GM18526 (cell line): ENCODE results near the gene STMP1.

Experiments
- POLR2A ChIP-seq: IDR thresholded peaks from 3 replicates; pipeline ENCODE4 v1.6.1; 2011; ENCODE audit not compliant: insufficient read length; ENCODE audit errors: extremely low read depth

STMP1 gene

DNA sequence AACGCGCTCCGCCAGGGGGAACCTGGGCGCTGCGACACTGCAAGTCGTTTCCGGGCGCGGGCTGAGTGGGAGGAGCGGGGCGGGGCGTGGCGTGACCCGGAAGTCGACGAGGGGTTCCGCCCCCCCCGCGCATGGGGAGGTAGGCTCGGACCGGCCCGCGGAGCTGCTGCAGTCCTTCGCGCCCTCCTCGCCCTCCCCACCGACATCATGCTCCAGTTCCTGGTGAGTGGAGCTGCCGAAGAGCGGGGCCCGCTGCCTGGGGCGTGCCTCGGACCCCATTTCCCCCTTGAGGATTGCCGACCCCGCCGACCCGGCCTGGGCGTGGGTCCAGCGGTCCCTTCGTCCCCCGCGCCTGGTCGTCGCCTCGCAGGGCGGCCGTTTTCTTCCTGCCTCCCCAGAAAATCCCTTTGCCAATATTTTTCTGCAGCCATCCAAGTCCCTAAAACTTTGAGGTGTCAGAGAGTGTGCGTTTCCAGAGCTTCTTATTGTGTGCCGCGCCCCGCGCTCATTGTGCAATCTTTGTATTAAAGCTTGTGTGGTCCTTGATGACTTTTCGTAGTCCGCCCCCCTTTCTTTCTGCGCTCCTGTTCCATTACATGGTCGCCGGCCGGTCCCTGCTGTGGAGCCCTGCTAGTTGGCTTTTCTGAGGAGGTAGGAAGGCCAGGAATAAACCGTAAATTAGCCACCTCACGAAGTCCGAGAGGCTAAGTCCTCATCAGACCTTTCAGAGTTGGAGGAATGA is at the start of gene STMP1:
Gene STMP1, plus strand, starts transcription at position 142 of the 742 bp plus-strand sequence.
- peak; percentile 94 for TF ChIP-seq POLR2A

DNA sequence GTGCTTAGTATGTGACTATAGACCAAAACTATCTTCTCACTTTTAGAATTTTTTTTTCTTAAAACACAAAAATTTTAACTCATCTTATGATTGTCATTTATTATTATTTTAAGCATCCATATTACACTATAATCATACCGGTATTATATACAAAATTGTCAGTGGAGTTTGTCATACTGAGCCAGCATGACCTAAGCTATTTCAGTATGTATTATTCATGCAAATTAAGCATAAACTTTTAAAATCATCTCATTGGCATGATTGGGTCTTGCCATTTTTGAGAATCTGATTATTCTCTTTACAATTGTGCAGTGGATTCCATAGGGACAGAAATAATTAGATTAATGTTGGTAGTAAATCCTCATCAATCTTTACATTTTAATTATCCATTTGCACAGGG is 46.2 kb upstream of the STMP1 start:
- no peak for TF ChIP-seq POLR2A

GRCh38 chr7:135617781-135618180 is 44.5 kb upstream of the STMP1 start:
- no peak for TF ChIP-seq POLR2A

DNA sequence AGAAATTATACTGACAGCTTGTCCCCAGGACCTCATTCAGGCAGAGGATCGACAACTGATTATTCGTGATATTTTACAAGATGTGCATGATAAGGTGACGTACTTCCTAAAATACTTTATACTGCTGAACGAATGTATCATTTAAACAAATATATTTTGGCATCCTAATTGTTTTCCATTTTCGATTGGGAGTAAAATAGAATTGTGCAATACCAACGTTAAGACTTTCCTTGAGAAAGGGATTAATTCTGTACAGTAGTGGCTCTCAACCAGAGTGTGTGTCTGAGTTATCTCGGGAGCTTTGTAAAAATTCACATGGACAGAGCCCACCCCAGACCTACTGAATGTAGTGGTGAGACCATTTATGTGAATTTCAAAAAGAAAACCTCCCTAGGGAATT is 43.8 kb upstream of the STMP1 start:
- no peak for TF ChIP-seq POLR2A

DNA sequence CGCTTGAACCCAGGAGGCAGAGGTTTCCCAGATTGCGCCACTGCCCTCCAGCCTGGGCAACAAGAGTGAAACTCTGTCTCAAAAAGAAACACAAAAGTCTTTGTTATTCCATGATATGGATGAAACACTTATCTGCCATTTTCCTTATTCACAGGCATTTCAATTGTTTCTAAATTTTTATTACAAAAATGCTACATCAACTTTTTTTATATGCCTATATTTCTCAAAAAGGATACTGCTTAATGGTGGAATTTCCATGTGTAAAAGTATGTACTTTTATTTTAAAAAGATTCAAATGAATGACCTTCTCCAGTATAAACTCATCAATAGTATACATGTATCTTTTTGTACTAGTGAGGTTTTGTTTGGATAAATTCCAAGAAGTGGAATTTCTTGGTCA is 41.9 kb upstream of the STMP1 start:
- TF ChIP-seq POLR2A: no peak

DNA sequence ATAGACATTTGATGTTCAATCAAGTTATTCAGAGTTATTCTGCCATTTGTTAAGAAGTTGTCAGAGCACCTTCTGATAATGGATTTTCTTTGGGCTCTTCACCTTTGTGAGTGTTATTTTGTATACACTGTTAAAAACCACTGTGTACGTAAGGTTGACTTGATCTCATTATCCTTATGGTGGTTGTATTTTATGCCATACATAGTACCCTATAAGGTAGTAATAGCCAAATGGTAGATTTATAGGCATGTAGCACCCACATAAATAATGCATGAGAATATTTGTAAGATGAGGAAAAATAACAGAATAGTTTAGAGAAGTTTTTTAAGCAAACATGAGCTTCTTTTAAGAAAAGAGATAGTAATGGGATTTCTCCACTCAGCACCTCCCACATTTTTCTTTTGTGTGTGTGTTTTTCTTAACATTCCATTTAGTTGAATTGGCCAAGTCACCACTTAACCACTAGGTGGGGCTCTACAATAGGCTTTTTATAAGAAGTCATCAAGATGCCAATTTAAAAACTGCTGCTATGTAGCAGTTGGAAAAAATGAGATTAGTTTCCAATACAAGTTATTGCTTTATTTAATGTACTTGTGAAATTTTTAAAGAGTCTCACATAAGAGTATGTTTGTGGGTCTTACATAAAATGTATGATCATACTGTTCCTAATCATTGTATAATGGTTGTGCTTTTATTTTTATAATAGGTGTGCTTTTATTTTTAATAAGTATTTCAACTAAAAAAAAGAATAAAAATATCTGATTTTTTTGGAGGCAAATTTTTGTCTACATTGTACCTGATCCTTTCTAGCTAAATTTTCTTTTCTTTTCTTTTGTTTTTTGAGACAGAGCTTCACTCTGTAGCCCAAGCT is 41.1 kb upstream of the STMP1 start:
- no peak for TF ChIP-seq POLR2A

DNA sequence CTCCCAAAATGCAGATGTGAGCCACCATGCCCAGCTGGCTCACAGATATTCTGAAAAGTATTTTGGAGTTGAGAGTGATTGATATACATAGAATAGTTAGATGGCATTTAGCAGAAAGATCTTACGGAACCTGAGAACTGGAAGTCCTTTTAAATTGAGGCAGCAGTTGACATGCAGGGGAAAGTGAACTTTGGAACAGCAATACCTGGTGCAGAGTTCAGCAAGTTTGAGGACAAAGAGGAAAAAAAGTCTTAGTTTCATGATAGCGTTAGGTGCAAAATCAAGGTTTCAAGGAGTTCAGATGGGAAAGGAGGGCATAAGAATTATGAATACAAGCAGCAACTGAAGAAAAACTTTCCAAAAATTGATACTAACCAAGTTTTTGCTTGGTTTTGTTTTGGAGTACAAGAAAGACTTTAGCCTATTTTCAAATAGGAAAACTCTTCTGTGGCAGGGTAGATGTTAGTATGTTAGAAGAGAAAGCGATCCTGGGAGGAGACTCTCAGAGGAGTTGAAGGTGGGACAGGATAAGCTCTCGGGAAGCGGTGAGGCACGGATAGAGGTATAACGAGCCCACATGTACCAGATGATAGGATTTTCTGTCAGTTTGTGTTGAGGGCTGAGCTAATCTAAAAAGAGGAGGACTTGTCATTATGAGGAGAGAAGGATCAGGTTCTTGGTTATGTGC is 28.0 kb upstream of the STMP1 start:
- TF ChIP-seq POLR2A: no peak

DNA sequence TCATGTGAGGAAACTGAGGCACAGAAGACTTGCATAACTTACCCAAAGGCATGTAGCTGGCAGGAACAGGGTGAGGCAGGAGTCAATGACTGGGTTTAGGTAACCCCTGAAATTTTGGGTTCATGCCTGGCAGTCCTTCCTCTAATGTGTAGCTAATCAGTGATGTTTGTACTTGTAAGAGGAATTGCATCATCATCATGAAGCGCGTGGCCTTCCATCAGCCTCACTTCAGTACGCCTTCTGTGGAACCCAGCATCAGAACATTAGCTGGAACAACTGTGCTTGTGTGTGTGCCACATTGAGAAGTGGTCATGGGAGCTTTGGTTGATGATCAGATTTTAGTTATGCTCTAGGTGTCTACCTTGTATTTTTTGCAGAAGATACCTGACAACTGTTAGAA is 18.2 kb upstream of the STMP1 start:
- no peak for TF ChIP-seq POLR2A

GRCh38 chr7:135644729-135645128 is 17.6 kb upstream of the STMP1 start:
- no peak for TF ChIP-seq POLR2A

GRCh38 chr7:135645296-135645904 is 16.9 kb upstream of the STMP1 start:
- TF ChIP-seq POLR2A: no peak

- no peak for TF ChIP-seq POLR2A
Observed at GRCh38 chr7:135647755-135648154, 14.6 kb upstream of the STMP1 start.

GRCh38 chr7:135648235-135648634 is 14.1 kb upstream of the STMP1 start:
- TF ChIP-seq POLR2A: no peak

- TF ChIP-seq POLR2A: no peak
Observed at GRCh38 chr7:135650831-135651573, 11.3 kb upstream of the STMP1 start.

GRCh38 chr7:135653340-135654080 is 8.8 kb upstream of the STMP1 start:
- no peak for TF ChIP-seq POLR2A

DNA sequence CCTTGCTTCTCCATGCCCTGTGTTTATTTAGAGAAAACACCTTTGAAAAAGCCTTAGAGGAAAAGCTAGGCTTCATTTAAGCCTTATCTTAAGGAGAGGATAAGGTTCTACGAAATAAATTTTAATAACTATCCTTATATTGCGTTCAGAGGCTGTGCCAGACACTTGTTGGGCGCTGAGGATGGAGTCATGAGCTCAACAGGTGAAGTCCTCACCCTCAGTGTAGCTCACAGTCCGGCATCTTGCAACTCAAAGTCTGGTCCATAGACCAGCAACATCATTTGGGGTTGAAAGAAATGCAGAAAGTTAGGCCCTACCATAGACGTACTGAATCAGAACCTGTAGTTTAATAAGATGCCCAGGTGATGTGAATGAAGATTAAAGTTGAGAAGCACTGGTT is 3.8 kb upstream of the STMP1 start:
- TF ChIP-seq POLR2A: no peak
